GM12872 (cell line): ENCODE measurements around the gene SLIRP.

Experiments
- TF ChIP-seq, protein P1 (sequence below): IDR thresholded peaks from 3 replicates; pipeline ENCODE4 v1.5.1; 2011; ENCODE audit warnings: low read depth, mild to moderate bottlenecking, low read length, moderate library complexity; ENCODE audit not compliant: insufficient read depth

The SLIRP gene

GRCh38 chr14:77763978-77764377, 56.1 kb downstream of the SLIRP start:
- TF ChIP-seq, protein P1, sequence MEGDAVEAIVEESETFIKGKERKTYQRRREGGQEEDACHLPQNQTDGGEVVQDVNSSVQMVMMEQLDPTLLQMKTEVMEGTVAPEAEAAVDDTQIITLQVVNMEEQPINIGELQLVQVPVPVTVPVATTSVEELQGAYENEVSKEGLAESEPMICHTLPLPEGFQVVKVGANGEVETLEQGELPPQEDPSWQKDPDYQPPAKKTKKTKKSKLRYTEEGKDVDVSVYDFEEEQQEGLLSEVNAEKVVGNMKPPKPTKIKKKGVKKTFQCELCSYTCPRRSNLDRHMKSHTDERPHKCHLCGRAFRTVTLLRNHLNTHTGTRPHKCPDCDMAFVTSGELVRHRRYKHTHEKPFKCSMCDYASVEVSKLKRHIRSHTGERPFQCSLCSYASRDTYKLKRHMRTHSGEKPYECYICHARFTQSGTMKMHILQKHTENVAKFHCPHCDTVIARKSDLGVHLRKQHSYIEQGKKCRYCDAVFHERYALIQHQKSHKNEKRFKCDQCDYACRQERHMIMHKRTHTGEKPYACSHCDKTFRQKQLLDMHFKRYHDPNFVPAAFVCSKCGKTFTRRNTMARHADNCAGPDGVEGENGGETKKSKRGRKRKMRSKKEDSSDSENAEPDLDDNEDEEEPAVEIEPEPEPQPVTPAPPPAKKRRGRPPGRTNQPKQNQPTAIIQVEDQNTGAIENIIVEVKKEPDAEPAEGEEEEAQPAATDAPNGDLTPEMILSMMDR, result no peak
